CD4-positive, alpha-beta T cell (primary cell): Measurements from ENCODE around the gene UNC5CL. TPM values are rescaled to one million over a fixed set of nuclear protein-coding genes. Genes with fewer than 3 reads are reported as not detected.

ENCODE experiments used
- ATAC-seq: fragments of 200-7000 bp; cut with Tn5 transposase; one replicate; pipeline ENCODE4 v1.10.0; 2022; ENCODE audit warnings: mild to moderate bottlenecking; ENCODE audit not compliant: poor library complexity
- CTCF ChIA-PET: fragments of 350-600 bp; sonication (Branson Sonifier 250); formaldehyde crosslinking; loops from one replicate; lab custom pipeline; 2021; ENCODE audit warnings: antibody characterized with exemption, inconsistent platforms; lab: Charles Lee
- POLR2A ChIA-PET: fragments of 350-600 bp; sonication (Branson Sonifier 250); formaldehyde crosslinking; loops from one replicate; lab custom pipeline; 2021; ENCODE audit warnings: antibody characterized with exemption, inconsistent platforms; lab: Charles Lee
- DNase-seq, 14 experiments: peaks; one replicate each; pipeline ENCODE4 v3.0.0-alpha.2; 2013 to 2020; ENCODE audit warnings: mixed read lengths in 2 of 14
- H3K27ac ChIP-seq, 2 donors: one replicate each; pipeline versions ENCODE4 v1.5.1 to v1.7.0; 2013; ENCODE audit warnings: low read length in 2 of 2, low read depth in 1 of 2, mild to moderate bottlenecking in 1 of 2
- H3K27me3 ChIP-seq, 2 experiments: 1 replicate in 1 of 2; 2 replicates in 1 of 2; pipeline versions ENCODE4 v1.6.1 to v1.7.0; 2013; ENCODE audit warnings: low read length in 2 of 2, control low read depth in 1 of 2, mild to moderate bottlenecking in 1 of 2, moderate library complexity in 1 of 2; ENCODE audit not compliant: insufficient read depth in 2 of 2, control insufficient read depth in 1 of 2
- H3K36me3 ChIP-seq: one replicate; pipeline ENCODE4 v1.6.1; 2013; ENCODE audit warnings: low read length, control low read depth; ENCODE audit not compliant: insufficient read depth
- H3K4me1 ChIP-seq: one replicate; pipeline ENCODE4 v1.6.1; 2013; ENCODE audit warnings: low read length, control low read depth; ENCODE audit not compliant: insufficient read depth
- H3K4me3 ChIP-seq: one replicate; pipeline ENCODE4 v1.5.1; 2013; ENCODE audit warnings: mild to moderate bottlenecking, low read length, moderate library complexity
- H3K9me3 ChIP-seq, 2 experiments: 1 replicate in 1 of 2; 2 replicates in 1 of 2; pipeline versions ENCODE4 v1.6.1 to v1.7.0; 2013; ENCODE audit warnings: low read length in 2 of 2, mild to moderate bottlenecking in 2 of 2, control low read depth in 1 of 2, moderate library complexity in 1 of 2; ENCODE audit not compliant: control insufficient read depth in 1 of 2, insufficient read depth in 1 of 2
- H3K27ac Mint-ChIP-seq: one replicate; pipeline ENCODE4 v1.8.0; 2020; ENCODE audit warnings: mixed read lengths
- H3K27me3 Mint-ChIP-seq: one replicate; pipeline ENCODE4 v1.8.0; 2021; ENCODE audit warnings: mixed read lengths
- H3K36me3 Mint-ChIP-seq: one replicate; pipeline ENCODE4 v1.8.0; 2021; ENCODE audit warnings: low read depth, mixed read lengths
- H3K4me1 Mint-ChIP-seq: one replicate; pipeline ENCODE4 v1.8.0; 2021; ENCODE audit warnings: low read depth, mixed read lengths
- H3K4me3 Mint-ChIP-seq: one replicate; pipeline ENCODE4 v1.8.0; 2020; ENCODE audit warnings: mild to moderate bottlenecking, mixed read lengths
- H3K9me3 Mint-ChIP-seq: one replicate; pipeline ENCODE4 v1.8.0; 2020; ENCODE audit warnings: mixed read lengths
- CTCF ChIP-seq: fragments of 200-600 bp; IDR thresholded peaks from one replicate; pipeline ENCODE4 v1.8.0; 2022; ENCODE audit warnings: antibody characterized with exemption, mild to moderate bottlenecking
- intact Hi-C, 2 experiments: fragments of 100-400 bp; cut with DNase I in 1 of 2; cut with micrococcal nuclease in 1 of 2; formaldehyde crosslinking; loops; one replicate each; pipeline versions ENCODE4 v1.15.1 to v1.9.0; 2023 to 2025; cut with DNase I, micrococcal nuclease
- total RNA-seq, 174 experiments: library from RNA in 2 of 174; stranded (reverse) in 2 of 174; gene quantifications; one replicate each; pipeline ENCODE4 v1.2.3 and lab custom pipeline; 2021 to 2026

The UNC5CL gene
- total RNA-seq, 2 experiments from 2014 or later, result 2.5 to 2.9 TPM

GRCh38 chr6:40992746-40993145 lies 46.3 kb downstream of the UNC5CL start:
- intact Hi-C loops, result no loop called here
- H3K4me1 Mint-ChIP-seq, result no peaks in the 10 kb centered on the region
- no peak overlapping the region for H3K27ac Mint-ChIP-seq

GRCh38 chr6:40990301-40990700 lies 48.7 kb downstream of the UNC5CL start:
- Histone ChIP-seq H3K9me3 (no peaks in the 10 kb centered on the region), H3K27me3 (peaks cover 0 to 4% of the 10 kb centered on the region in 2 experiments), H3K4me1 (no peaks in the 10 kb centered on the region), H3K27ac (no peak overlapping the region), H3K4me3 (no peak overlapping the region), H3K36me3 (no peaks in the 10 kb centered on the region)
- Mint-ChIP-seq H3K4me1 (no peaks in the 10 kb centered on the region), H3K27me3 (peaks cover 47% of the 10 kb centered on the region), H3K4me3 (no peak overlapping the region), H3K9me3 (no peaks in the 10 kb centered on the region), H3K27ac (no peak overlapping the region), H3K36me3 (no peaks in the 10 kb centered on the region)
- no peak for TF ChIP-seq CTCF
- ATAC-seq, result no peak
- intact Hi-C loops, result no loop called here
- DNase-seq, result no peak
- ChIA-PET CTCF (no interaction called here), POLR2A (no interaction called here)

More at GRCh38 chr6:40992746-40993145, 46.3 kb downstream of the UNC5CL start:
- Histone ChIP-seq H3K4me1 (no peaks in the 10 kb centered on the region), H3K36me3 (no peaks in the 10 kb centered on the region), H3K27ac (no peak overlapping the region), H3K27me3 (peaks cover 0 to 4% of the 10 kb centered on the region in 2 experiments), H3K9me3 (no peaks in the 10 kb centered on the region), H3K4me3 (no peak overlapping the region)
- Mint-ChIP-seq H3K27me3 (peaks cover 43% of the 10 kb centered on the region), H3K9me3 (no peaks in the 10 kb centered on the region), H3K36me3 (no peaks in the 10 kb centered on the region), H3K4me3 (no peak overlapping the region)
- ATAC-seq, result no peak
- ChIA-PET POLR2A (no interaction called here), CTCF (no interaction called here)
- no peak for DNase-seq
- TF ChIP-seq CTCF, result no peak

GRCh38 chr6:40989204-40990169 lies 49.5 kb downstream of the UNC5CL start:
- ChIA-PET POLR2A (no interaction called here), CTCF (no interaction called here)
- intact Hi-C loops, result no loop called here
- Histone ChIP-seq H3K27me3 (peaks cover 0 to 4% of the 10 kb centered on the region in 2 experiments), H3K27ac (no peak overlapping the region), H3K9me3 (no peaks in the 10 kb centered on the region), H3K4me1 (no peaks in the 10 kb centered on the region), H3K36me3 (no peaks in the 10 kb centered on the region), H3K4me3 (no peak overlapping the region)
- no peak overlapping the region for H3K27ac Mint-ChIP-seq
- TF ChIP-seq CTCF, result no peak
- no peaks in the 10 kb centered on the region for H3K9me3 Mint-ChIP-seq
- no peaks in the 10 kb centered on the region for H3K4me1 Mint-ChIP-seq
- peaks cover 42% of the 10 kb centered on the region for H3K27me3 Mint-ChIP-seq
- no peak for ATAC-seq
- no peak overlapping the region for H3K4me3 Mint-ChIP-seq
- no peak for DNase-seq
- H3K36me3 Mint-ChIP-seq, result no peaks in the 10 kb centered on the region
